GM23338 (cell line): Measurements from ENCODE around the gene POLR3G. TPM values are rescaled to one million over a fixed set of nuclear protein-coding genes. Genes with fewer than 3 reads are reported as not detected.
A peak's percentile ranks its signal among the peaks of the same experiment; 100 is the strongest.

Source experiments
- ATAC-seq: fragments of 200-7000 bp; cut with Tn5 transposase; 3 replicates; pipeline ENCODE4 v1.9.1; 2020
- DNase-seq: peaks from one replicate; pipeline ENCODE4 v3.0.0-alpha.2; 2015; ENCODE audit warnings: low spot score
- H2AFZ ChIP-seq: fragments of 200-600 bp; sonication (generic); 2 replicates; pipeline ENCODE4 v1.8.0; 2016; ENCODE audit warnings: antibody characterized with exemption, mild to moderate bottlenecking, moderate library complexity
- H3F3A ChIP-seq: fragments of 200-600 bp; sonication (generic); replicated peaks from 2 replicates; pipeline ENCODE4 v1.8.0; 2017; ENCODE audit warnings: antibody characterized with exemption, mixed run types, low read depth
- H3K27ac ChIP-seq: fragments of 200-600 bp; sonication (generic); 2 replicates; pipeline ENCODE4 v1.6.1; 2016; ENCODE audit warnings: low read depth
- H3K27me3 ChIP-seq: fragments of 200-600 bp; sonication (generic); 2 replicates; pipeline ENCODE4 v1.8.0; 2016; ENCODE audit warnings: mild to moderate bottlenecking, mixed run types, moderate library complexity; ENCODE audit not compliant: insufficient read depth
- H3K36me3 ChIP-seq: fragments of 200-600 bp; sonication (generic); 2 replicates; pipeline ENCODE4 v1.8.0; 2016; ENCODE audit warnings: mild to moderate bottlenecking; ENCODE audit not compliant: insufficient read depth
- H3K4me1 ChIP-seq: fragments of 200-600 bp; sonication (generic); 2 replicates; pipeline ENCODE4 v1.8.0; 2016; ENCODE audit warnings: mild to moderate bottlenecking, moderate library complexity; ENCODE audit not compliant: insufficient read depth
- H3K4me2 ChIP-seq: fragments of 200-600 bp; sonication (generic); 2 replicates; pipeline ENCODE4 v1.7.1; 2017; ENCODE audit warnings: mixed run types
- H3K4me3 ChIP-seq: fragments of 200-600 bp; sonication (generic); 2 replicates; pipeline ENCODE4 v1.6.1; 2016; ENCODE audit warnings: mixed run types
- H3K79me2 ChIP-seq: fragments of 200-600 bp; sonication (generic); replicated peaks from 2 replicates; pipeline ENCODE4 v1.8.0; 2017; ENCODE audit warnings: mild to moderate bottlenecking; ENCODE audit not compliant: insufficient read depth
- H3K9me2 ChIP-seq: fragments of 200-600 bp; sonication (generic); 2 replicates; pipeline ENCODE4 v1.8.0; 2017; ENCODE audit not compliant: insufficient read depth
- H4K20me1 ChIP-seq: fragments of 200-600 bp; sonication (generic); replicated peaks from 2 replicates; pipeline ENCODE4 v1.8.0; 2017; ENCODE audit warnings: mild to moderate bottlenecking; ENCODE audit not compliant: insufficient read depth
- H3K27ac Mint-ChIP-seq: 2 replicates; pipeline ENCODE4 v1.8.0; 2020; ENCODE audit warnings: inconsistent platforms, mild to moderate bottlenecking, moderate library complexity, mixed read lengths
- H3K27me3 Mint-ChIP-seq: 3 replicates; pipeline ENCODE4 v1.8.0; 2022; ENCODE audit warnings: low read depth, mild to moderate bottlenecking, moderate library complexity, mixed read lengths, inconsistent platforms; ENCODE audit not compliant: insufficient read depth, poor library complexity
- H3K36me3 Mint-ChIP-seq: 3 replicates; pipeline ENCODE4 v1.8.0; 2021; ENCODE audit warnings: low read depth, mild to moderate bottlenecking, inconsistent platforms, moderate library complexity, mixed read lengths
- H3K4me1 Mint-ChIP-seq: 3 replicates; pipeline ENCODE4 v1.8.0; 2020; ENCODE audit warnings: mild to moderate bottlenecking, inconsistent platforms, mixed read lengths
- H3K4me3 Mint-ChIP-seq: 3 replicates; pipeline ENCODE4 v1.8.0; 2021; ENCODE audit warnings: moderate library complexity, mild to moderate bottlenecking, inconsistent platforms, mixed read lengths
- H3K9me3 Mint-ChIP-seq: 3 replicates; pipeline ENCODE4 v1.8.0; 2020; ENCODE audit warnings: moderate library complexity, mild to moderate bottlenecking, inconsistent platforms, mixed read lengths
- CREB1 ChIP-seq: fragments of 250-450 bp; sonication (Bioruptor Pico); IDR thresholded peaks from 2 replicates; pipeline ENCODE4 v1.5.0; 2020; ENCODE audit warnings: low read depth, mild to moderate bottlenecking, moderate library complexity
- EZH2 ChIP-seq: fragments of 200-600 bp; sonication (generic); IDR thresholded peaks from one replicate; pipeline ENCODE4 v1.8.0; 2017; ENCODE audit warnings: antibody characterized with exemption, mild to moderate bottlenecking, low read depth; ENCODE audit not compliant: unreplicated experiment
- EZH2phosphoT487 ChIP-seq: fragments of 200-600 bp; sonication (generic); IDR thresholded peaks from one replicate; pipeline ENCODE4 v1.8.1; 2018; ENCODE audit warnings: antibody characterized with exemption; ENCODE audit not compliant: unreplicated experiment
- JUNB ChIP-seq: IDR thresholded peaks from one replicate; pipeline ENCODE4 v1.6.1; 2016; ENCODE audit warnings: antibody characterized with exemption; ENCODE audit not compliant: unreplicated experiment
- NANOG ChIP-seq: IDR thresholded peaks from 2 replicates; pipeline ENCODE4 v1.6.1; 2016; ENCODE audit warnings: antibody characterized with exemption, borderline replicate concordance
- POLR2AphosphoS5 ChIP-seq: IDR thresholded peaks from 2 replicates; pipeline ENCODE4 v1.6.1; 2016; ENCODE audit warnings: antibody characterized with exemption, low read depth
- STAT1 ChIP-seq: IDR thresholded peaks from one replicate; pipeline ENCODE4 v1.6.1; 2016; ENCODE audit warnings: antibody characterized with exemption; ENCODE audit not compliant: unreplicated experiment
- ZNF114 ChIP-seq: fragments of 250-450 bp; sonication (Bioruptor Pico); IDR thresholded peaks from 2 replicates; pipeline ENCODE4 v1.5.0; 2020; ENCODE audit warnings: mild to moderate bottlenecking, moderate library complexity
- polyA plus RNA-seq: library from polyadenylated mRNA; unstranded; fragments of >200 nt; fragmentation: Nextera tagmentation; extraction: Ambion mirVana; gene quantifications from 2 replicates; pipeline ENCODE4 v1.2.1, GENCODE V29; 2016
- total RNA-seq: library from RNA; depleted of rRNA; stranded (reverse); fragments of >200 nt; shearing (Covaris generic); gene quantifications from 2 replicates; pipeline ENCODE4 v1.2.3, GENCODE V29; 2014; rRNA removed
- TF ChIP-seq, protein P1 (sequence below), 2 experiments: fragments of 200-600 bp in 1 of 2; sonication (generic) in 1 of 2; conservative IDR thresholded peaks; 2 replicates each; pipeline versions ENCODE4 v1.5.1 to v1.6.1; 2016 to 2017; ENCODE audit warnings: antibody characterized with exemption in 2 of 2, low read depth in 2 of 2, mild to moderate bottlenecking in 2 of 2, moderate library complexity in 1 of 2
- TF ChIP-seq, protein P2 (sequence below): fragments of 250-450 bp; sonication (Bioruptor Pico); IDR thresholded peaks from 2 replicates; pipeline ENCODE4 v1.5.0; 2020; ENCODE audit warnings: mild to moderate bottlenecking, moderate library complexity

Gene POLR3G
- total and polyA plus RNA-seq, 2 experiments from 2014 or later, result 147 to 376 TPM

DNA sequence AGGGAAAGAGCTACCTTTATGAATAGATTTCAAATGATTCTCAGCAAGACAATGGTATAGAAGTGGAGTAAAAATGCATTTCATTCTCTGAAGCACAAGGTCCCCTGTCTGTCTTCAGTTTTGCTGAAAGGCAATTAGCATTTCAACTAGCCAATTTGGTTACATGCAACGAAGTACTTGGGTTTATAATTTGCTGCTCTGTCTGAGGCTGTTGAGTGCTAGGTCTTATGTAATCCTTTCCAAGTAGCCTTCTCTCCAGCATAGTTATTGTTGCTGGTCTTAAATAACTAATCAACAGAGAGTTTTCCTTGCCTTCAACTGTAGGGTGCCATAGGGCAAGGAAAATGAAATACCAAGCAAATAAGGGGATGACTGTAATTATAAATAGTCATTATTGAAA, 88.4 kb downstream of the POLR3G start:
- H3K27ac ChIP-seq, result peak overlapping the region; percentile 77
- peak overlapping the region; percentile 49 for H3K4me3 Mint-ChIP-seq

More for the DNA sequence above, 88.4 kb downstream of the POLR3G start:
- Mint-ChIP-seq H3K9me3 (peaks cover 15% of the 10 kb centered on the region; the same call in 2 of the 3 replicates), H3K4me1 (peaks cover 51% of the 10 kb centered on the region), H3K36me3 (peaks cover 27% of the 10 kb centered on the region), H3K27me3 (peaks cover 3% of the 10 kb centered on the region), H3K27ac (peak overlapping the region; percentile 15; the same call in 1 of the 2 replicates)
- DNase-seq (peak; percentile 31), ATAC-seq (no peak)
- TF ChIP-seq NANOG, result no peak
- TF ChIP-seq, protein P1, sequence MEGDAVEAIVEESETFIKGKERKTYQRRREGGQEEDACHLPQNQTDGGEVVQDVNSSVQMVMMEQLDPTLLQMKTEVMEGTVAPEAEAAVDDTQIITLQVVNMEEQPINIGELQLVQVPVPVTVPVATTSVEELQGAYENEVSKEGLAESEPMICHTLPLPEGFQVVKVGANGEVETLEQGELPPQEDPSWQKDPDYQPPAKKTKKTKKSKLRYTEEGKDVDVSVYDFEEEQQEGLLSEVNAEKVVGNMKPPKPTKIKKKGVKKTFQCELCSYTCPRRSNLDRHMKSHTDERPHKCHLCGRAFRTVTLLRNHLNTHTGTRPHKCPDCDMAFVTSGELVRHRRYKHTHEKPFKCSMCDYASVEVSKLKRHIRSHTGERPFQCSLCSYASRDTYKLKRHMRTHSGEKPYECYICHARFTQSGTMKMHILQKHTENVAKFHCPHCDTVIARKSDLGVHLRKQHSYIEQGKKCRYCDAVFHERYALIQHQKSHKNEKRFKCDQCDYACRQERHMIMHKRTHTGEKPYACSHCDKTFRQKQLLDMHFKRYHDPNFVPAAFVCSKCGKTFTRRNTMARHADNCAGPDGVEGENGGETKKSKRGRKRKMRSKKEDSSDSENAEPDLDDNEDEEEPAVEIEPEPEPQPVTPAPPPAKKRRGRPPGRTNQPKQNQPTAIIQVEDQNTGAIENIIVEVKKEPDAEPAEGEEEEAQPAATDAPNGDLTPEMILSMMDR (conservative IDR thresholded peaks at IDR 0.05; ENCODE audit: low read depth in 2 of 2), result no peak
- TF ChIP-seq EZH2phosphoT487, result no peak
- TF ChIP-seq CREB1, result no peak
- no peak for TF ChIP-seq EZH2
- TF ChIP-seq STAT1, result no peak
- TF ChIP-seq, protein P2, sequence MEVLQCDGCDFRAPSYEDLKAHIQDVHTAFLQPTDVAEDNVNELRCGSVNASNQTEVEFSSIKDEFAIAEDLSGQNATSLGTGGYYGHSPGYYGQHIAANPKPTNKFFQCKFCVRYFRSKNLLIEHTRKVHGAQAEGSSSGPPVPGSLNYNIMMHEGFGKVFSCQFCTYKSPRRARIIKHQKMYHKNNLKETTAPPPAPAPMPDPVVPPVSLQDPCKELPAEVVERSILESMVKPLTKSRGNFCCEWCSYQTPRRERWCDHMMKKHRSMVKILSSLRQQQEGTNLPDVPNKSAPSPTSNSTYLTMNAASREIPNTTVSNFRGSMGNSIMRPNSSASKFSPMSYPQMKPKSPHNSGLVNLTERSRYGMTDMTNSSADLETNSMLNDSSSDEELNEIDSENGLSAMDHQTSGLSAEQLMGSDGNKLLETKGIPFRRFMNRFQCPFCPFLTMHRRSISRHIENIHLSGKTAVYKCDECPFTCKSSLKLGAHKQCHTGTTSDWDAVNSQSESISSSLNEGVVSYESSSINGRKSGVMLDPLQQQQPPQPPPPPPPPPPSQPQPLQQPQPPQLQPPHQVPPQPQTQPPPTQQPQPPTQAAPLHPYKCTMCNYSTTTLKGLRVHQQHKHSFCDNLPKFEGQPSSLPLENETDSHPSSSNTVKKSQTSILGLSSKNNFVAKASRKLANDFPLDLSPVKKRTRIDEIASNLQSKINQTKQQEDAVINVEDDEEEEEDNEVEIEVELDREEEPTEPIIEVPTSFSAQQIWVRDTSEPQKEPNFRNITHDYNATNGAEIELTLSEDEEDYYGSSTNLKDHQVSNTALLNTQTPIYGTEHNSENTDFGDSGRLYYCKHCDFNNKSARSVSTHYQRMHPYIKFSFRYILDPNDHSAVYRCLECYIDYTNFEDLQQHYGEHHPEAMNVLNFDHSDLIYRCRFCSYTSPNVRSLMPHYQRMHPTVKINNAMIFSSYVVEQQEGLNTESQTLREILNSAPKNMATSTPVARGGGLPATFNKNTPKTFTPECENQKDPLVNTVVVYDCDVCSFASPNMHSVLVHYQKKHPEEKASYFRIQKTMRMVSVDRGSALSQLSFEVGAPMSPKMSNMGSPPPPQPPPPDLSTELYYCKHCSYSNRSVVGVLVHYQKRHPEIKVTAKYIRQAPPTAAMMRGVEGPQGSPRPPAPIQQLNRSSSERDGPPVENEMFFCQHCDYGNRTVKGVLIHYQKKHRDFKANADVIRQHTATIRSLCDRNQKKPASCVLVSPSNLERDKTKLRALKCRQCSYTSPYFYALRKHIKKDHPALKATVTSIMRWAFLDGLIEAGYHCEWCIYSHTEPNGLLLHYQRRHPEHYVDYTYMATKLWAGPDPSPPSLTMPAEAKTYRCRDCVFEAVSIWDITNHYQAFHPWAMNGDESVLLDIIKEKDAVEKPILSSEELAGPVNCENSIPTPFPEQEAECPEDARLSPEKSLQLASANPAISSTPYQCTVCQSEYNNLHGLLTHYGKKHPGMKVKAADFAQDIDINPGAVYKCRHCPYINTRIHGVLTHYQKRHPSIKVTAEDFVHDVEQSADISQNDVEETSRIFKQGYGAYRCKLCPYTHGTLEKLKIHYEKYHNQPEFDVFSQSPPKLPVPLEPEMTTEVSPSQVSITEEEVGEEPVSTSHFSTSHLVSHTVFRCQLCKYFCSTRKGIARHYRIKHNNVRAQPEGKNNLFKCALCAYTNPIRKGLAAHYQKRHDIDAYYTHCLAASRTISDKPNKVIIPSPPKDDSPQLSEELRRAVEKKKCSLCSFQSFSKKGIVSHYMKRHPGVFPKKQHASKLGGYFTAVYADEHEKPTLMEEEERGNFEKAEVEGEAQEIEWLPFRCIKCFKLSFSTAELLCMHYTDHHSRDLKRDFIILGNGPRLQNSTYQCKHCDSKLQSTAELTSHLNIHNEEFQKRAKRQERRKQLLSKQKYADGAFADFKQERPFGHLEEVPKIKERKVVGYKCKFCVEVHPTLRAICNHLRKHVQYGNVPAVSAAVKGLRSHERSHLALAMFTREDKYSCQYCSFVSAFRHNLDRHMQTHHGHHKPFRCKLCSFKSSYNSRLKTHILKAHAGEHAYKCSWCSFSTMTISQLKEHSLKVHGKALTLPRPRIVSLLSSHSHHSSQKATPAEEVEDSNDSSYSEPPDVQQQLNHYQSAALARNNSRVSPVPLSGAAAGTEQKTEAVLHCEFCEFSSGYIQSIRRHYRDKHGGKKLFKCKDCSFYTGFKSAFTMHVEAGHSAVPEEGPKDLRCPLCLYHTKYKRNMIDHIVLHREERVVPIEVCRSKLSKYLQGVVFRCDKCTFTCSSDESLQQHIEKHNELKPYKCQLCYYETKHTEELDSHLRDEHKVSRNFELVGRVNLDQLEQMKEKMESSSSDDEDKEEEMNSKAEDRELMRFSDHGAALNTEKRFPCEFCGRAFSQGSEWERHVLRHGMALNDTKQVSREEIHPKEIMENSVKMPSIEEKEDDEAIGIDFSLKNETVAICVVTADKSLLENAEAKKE (CRISPR knock-in tag), result no peak
- TF ChIP-seq JUNB, result no peak
- TF ChIP-seq POLR2AphosphoS5, result no peak
- no peak for TF ChIP-seq ZNF114
- 0 out of 2 replicates have a peak, but pooled peaks cover 3% of the 10 kb centered on the region for H3F3A ChIP-seq
- H3K27me3 ChIP-seq, result no peaks in the 10 kb centered on the region
- H3K4me1 ChIP-seq, result peaks cover 62% of the 10 kb centered on the region
- H3K36me3 ChIP-seq, result no peaks in the 10 kb centered on the region
- no peaks in the 10 kb centered on the region for H3K9me2 ChIP-seq
- H2AFZ ChIP-seq, result no peak overlapping the region
- peak overlapping the region; percentile 80 for H3K4me3 ChIP-seq
- H3K4me2 ChIP-seq, result peak overlapping the region; percentile 85
- H3K79me2 ChIP-seq, result peaks cover 86% of the 10 kb centered on the region
- H4K20me1 ChIP-seq, result peaks cover 6% of the 10 kb centered on the region

Other genes starting within 250 kb of the POLR3G start
- gene CETN3, start 65.1 kb upstream of the POLR3G start, total RNA-seq, result 22.1 and 24.5 TPM in 2 replicates
- gene CETN3, start 65.1 kb upstream of the POLR3G start, polyA plus RNA-seq, result 100 and 107 TPM in 2 replicates
- gene MBLAC2, start 93 bp upstream of the POLR3G start, total RNA-seq, result 8.1 and 10.0 TPM in 2 replicates
- gene MBLAC2, start 93 bp upstream of the POLR3G start, polyA plus RNA-seq, result 4.1 and 4.3 TPM in 2 replicates
- 19.1 and 19.6 TPM in 2 replicates for gene LYSMD3, start 54.7 kb downstream of the POLR3G start, total RNA-seq
- gene LYSMD3, start 54.7 kb downstream of the POLR3G start, polyA plus RNA-seq, result 8.6 and 10.7 TPM in 2 replicates
- 139 and 149 TPM in 2 replicates for gene ADGRV1, start 83.9 kb downstream of the POLR3G start, total RNA-seq
- 39.4 and 46.1 TPM in 2 replicates for gene ADGRV1, start 83.9 kb downstream of the POLR3G start, polyA plus RNA-seq